Activated T-cell treated with anti-CD3 and anti-CD28 coated beads for 48 hours (primary cell): ENCODE measurements around the gene AP4S1.
"Not testable (repeated sequence)": the region's sequence is repeated elsewhere in the genome, so short reads cannot be mapped to it uniquely, and the experiment has no call there.

Source experiments
- DNase-seq: peaks from one replicate; pipeline ENCODE4 v3.0.0-alpha.2; 2020; ENCODE audit warnings: low read depth

The AP4S1 gene

GRCh38 chr14:31025367-31026076, at the start of gene AP4S1:
Gene AP4S1 (plus strand): TSS chr14:31025649. CDS start chr14:31066197, 40,548 bp downstream.
- DNase-seq: peak; percentile 39

- no peak for DNase-seq
Observed at GRCh38 chr14:30977752-30978151, 47.7 kb upstream of the AP4S1 start.

GRCh38 chr14:30980106-30980704, 45.2 kb upstream of the AP4S1 start:
- DNase-seq: not testable (repeated sequence)

DNA sequence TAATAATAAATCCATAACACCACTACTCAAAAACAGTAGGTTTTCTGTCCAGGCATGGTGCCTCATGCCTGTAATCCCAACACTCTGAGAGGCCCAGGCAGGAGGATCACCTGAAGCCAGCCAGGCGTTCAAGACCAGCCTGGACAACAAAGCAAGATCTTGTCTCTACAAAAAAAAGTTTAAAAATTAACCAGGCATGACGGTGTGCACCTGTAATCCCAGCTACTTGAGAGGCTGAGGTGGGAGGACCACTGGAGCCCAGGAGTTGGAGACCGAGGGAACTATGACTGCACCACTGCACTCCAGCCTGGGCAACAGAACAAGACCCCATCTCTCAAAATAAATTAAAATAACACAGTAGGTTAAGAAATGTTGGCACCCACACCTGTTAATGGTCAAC, 44.5 kb upstream of the AP4S1 start:
- DNase-seq: no peak

DNA sequence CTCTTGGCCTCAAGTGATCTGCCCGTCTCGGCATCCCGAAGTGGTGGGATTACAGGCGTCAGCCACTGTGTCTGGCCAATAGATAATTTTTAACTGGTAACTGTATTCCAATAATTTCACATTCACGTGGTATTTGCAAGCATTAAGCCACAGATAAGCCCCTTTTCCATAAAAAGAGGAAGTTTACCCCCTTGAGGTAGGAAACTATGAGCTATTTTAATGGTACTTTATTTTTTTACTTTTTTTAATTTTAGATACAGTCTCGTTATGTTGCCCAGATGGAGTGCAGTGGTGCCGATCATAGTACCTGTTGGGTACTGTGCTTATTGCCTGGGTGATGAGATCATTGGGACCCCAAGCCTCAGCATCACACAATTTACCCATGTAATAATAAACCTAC, 42.9 kb upstream of the AP4S1 start:
- DNase-seq: no peak

DNA sequence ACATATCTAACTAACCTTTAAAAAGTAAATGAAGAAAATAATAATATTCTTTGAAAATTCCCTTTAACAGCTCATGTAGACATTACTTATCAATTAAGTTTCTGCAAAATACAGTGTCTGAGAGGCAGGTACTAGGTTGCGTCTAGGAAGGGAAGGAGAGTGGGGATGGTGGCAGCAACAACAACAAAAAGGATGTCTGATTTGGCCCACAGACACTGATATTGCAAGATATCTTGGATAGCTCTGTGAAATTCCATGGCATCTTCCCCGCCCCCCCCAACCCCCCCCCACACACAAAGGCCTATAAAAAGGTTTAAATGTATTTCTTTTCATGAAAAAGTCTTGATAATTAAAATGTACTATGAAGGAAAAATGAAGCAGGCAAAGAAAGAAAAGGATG, 41.6 kb upstream of the AP4S1 start:
- DNase-seq: no peak

DNA sequence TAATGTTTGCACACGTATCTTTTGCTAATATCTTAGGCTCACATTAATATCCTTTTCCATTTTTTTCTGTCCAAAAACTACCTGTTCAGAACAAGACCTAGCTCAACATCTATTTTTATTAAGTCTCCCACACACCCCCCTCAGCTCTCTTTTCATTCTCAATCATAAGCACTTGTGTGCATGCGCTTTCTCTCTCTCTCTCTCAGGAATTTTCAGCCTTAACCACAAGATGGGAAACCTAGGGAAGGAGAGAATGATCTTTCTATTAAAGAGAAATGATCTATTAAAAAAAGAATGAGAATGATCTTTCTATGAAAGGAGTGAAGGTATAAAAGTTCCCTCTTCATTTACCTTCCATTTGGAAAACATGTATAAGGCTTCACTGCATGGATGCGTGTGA, 39.7 kb upstream of the AP4S1 start:
- DNase-seq: no peak

DNA sequence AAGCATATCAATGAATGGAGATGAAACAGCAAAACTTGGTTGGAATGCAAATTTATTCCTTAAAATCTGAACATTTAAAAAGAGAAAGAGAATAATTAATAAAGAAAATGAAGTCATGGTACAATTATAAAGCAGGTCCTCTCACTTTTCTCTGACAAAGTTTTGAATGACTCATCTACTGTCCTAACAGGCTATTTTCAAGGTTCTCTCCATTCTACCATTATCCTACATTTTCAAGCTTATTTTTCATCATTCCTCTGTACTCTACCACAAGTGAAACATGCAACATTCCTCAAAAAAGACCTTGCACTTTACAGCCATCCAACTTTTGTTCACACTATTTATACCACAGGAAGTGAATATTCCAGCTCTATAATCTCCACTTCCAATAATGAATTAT, 36.9 kb upstream of the AP4S1 start:
- DNase-seq: no peak

- no peak for DNase-seq
Observed at GRCh38 chr14:30990770-30991169, 34.7 kb upstream of the AP4S1 start.

GRCh38 chr14:30991408-30991807, 34.0 kb upstream of the AP4S1 start:
- no peak for DNase-seq

DNA sequence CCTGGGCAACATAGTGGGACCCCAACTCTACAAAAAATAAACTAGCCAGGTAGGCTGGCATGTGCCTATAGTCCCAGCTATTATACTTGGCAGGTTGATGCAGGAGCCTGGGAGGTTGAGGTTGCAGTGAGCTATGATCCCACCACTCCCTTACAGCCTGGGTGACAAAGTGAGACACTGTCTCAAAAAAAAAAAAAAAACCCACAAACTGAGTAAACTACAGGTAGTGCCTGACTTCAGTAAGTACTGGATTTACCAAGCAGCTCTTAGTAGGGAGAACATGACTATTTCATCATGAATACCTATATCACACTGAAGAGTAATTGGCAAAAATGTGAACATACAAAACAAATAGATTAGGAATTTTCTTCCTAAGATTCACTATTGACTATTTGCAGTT, 32.4 kb upstream of the AP4S1 start:
- DNase-seq: no peak

GRCh38 chr14:30994681-30995620, 30.5 kb upstream of the AP4S1 start:
- no peak for DNase-seq

DNA sequence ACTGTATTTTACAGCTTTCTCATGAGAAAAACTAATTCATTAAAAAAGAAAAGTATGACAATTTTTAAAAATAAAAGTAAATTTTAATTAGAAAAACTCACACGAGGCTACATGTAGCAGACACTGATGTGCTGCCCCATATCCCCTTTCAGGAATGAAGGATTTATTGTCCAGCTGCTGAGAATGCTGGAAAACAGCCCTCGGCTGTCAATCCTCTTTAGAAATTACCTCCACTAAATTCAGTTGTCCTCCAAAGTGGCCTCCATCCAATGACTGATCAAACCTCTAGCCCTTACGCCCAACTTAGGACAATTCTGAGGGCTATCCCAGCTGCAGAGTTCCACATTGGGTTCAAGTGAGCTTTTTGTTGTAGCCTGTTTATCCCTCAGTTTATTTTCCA, 29.8 kb upstream of the AP4S1 start:
- no peak for DNase-seq

GRCh38 chr14:30996892-30997659, 28.4 kb upstream of the AP4S1 start:
- no peak for DNase-seq

DNA sequence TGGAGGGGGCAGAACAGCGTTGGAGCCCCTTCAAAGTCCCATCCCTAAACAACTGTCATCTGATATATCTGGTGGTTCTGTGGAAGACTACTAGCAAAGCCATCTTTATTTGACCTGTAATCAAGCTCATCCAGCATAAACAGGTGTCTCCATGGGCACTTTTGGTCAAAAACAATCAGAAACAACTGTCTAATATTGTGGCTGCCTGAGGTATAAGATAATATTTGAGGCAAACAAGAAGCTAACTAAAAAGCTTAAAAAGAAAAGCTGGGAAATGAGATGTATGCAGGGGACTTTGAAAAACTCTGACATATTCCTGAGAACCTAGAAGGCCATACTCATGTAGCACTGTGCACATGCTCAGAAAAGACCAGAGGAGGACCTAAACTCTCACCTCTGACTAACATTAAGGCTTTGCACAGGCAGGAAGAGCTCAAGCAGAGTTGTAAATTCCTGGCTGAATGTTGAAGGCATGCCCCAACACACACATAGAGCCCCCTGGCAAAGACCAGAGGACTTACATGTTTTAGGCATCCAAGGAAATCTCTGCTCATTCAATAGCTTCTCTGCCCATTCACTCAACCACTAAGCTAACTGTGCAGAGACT, 27.2 kb upstream of the AP4S1 start:
- no peak for DNase-seq

GRCh38 chr14:30999038-30999773, 26.2 kb upstream of the AP4S1 start:
- DNase-seq: no peak

GRCh38 chr14:31000629-31001338, 24.7 kb upstream of the AP4S1 start:
- DNase-seq: no peak

DNA sequence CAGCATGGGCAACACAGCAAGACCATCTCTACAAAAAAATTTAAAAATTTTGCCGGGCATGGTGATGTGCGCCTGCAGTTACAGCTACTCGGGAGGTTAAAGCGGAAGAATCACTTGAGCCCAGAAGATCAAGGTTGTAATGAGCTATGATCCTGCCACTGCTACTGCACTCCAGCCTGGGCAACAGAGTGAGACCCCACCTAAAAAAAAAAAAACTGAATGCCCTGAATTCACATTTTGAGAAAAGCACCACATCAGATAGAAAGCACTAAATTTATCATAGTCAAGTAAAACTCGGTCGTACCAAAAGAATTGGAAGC, 24.1 kb upstream of the AP4S1 start:
- no peak for DNase-seq

DNA sequence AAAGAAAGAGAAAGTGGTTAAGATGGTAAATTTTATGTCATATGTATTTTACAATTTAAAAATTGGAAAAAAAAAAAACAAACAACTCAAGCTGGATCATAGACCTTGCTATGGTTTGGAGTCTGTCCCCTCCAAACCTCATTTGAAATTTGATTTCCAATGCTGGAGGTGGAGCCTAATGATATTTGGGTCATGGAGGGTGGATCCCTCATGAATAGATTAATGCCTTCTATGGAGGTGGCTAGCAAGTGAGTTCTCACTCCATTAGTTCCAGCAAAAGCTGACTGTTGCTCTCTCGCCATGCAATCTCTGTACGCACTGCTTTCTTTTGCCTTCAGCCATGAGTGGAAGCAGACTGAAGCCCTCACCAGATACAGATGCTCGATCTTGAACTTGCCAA, 22.2 kb upstream of the AP4S1 start:
- no peak for DNase-seq

GRCh38 chr14:31004007-31004406, 21.4 kb upstream of the AP4S1 start:
- DNase-seq: not testable (repeated sequence)

DNA sequence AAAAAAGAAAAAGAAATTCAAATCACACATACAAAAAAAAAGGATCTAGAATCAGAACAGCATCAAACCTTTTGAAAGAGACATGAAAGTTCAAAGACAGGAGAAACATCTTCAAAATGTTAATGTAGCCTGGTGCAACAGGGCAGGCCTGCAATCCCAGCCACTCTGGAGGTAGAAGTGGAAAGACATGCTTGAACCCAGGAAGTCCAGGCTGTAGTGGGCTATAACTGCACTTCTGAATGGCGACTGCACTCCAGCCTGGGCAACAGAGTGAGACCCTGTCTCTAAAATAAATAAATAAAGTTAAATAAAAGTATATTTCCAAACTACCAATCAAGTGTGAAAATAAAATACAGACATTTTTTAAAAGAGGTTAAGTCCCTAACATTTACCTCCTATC, 18.7 kb upstream of the AP4S1 start:
- no peak for DNase-seq
